ENCODE results near the gene SEL1L3. TPM values are rescaled to one million over a fixed set of nuclear protein-coding genes. Genes with fewer than 3 reads are reported as not detected.

SEL1L3 gene
- total and polyA plus RNA-seq, 9 of the 15 experiments (the other 6 are each of a cell fraction or from before 2014, with no cell fraction given), result 10.0 to 44.3 (median 21.6) TPM

DNA sequence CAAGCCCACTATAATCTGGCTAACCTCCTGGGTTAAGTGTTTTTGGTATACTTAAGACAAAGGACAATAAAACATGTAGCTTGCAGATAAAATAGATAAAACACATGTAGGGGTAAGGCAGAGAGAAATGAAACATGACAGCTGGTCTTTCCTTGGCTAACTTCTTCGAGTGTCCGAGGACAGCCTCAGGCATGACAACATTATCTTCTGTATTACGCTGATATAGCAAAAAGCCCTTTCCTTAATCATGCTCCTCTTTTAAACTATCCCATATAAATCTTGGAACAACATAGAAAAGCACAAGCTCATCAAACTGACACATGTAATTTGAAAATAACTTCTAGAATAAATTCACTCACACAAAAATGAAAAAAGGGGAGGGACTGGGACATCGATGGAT lies 91.1 kb downstream of the SEL1L3 start:
- H3K4me2 ChIP-seq (ENCODE audit: insufficient read depth, low read length), result no peak overlapping the region
- H3K9me3 ChIP-seq (replicated peaks; ENCODE audit: control insufficient read depth, insufficient read depth, low read depth, low read length), result no peaks in the 10 kb centered on the region
- no peaks in the 10 kb centered on the region for H3K4me1 ChIP-seq (replicated peaks in 1 of 2; ENCODE audit: control insufficient read depth in 2 of 2, insufficient read depth in 2 of 2, low read length in 2 of 2)
- in situ Hi-C loops (cut with MboI), result no loop called here
- H3K27me3 ChIP-seq (ENCODE audit: control insufficient read depth in 2 of 2, insufficient read depth in 2 of 2, low read length in 2 of 2), result no peaks in the 10 kb centered on the region
- no peak for ATAC-seq
- H3K4me3 ChIP-seq, result no peak overlapping the region
- H3K36me3 ChIP-seq (ENCODE audit: control insufficient read depth, insufficient read depth, low read length), result peaks cover 9% of the 10 kb centered on the region; the same call in 1 of the 3 replicates
- H2AFZ ChIP-seq (ENCODE audit: low read depth, low read length), result no peak overlapping the region
- POLR2A ChIA-PET, result interaction anchor here (1.1 kb wide), 1 partner anchor 13 kb away, joined by 3 read pairs; no protein-coding TSS in a partner anchor
- intact Hi-C loops (cut with micrococcal nuclease), result no loop called here
- WGBS (ENCODE audit: insufficient coverage, low coverage, missing lambda C conversion rate), result 69% methylated on average over 4 of the region's 4 CpGs
- no peaks in the 10 kb centered on the region for H4K20me1 ChIP-seq (replicated peaks; ENCODE audit: control insufficient read depth, insufficient read depth, low read length)
- no TSS peak for BruUV-seq (replicated peaks)
- no peaks in the 10 kb centered on the region for H3K9me1 ChIP-seq (ENCODE audit: control insufficient read depth, insufficient read depth, low read length)
- FAIRE-seq, result no peak
- H3K79me2 ChIP-seq (ENCODE audit: control insufficient read depth, insufficient read depth, low read length), result no peaks in the 10 kb centered on the region
- CTCF ChIA-PET (ENCODE audit: low intra/inter-chr PET ratio), result no interaction called here
- no peak overlapping the region for H3K27ac ChIP-seq (ENCODE audit: extremely low read depth, low read depth, low read length)
- no peak overlapping the region for H3K9ac ChIP-seq (ENCODE audit: insufficient read depth in 1 of 2, low read depth in 2 of 2, low read length in 2 of 2)
- no peak for DNase-seq (ENCODE audit: extremely low read depth in 1 of 4, low spot score in 3 of 4)
- TF ChIP-seq, protein P1, sequence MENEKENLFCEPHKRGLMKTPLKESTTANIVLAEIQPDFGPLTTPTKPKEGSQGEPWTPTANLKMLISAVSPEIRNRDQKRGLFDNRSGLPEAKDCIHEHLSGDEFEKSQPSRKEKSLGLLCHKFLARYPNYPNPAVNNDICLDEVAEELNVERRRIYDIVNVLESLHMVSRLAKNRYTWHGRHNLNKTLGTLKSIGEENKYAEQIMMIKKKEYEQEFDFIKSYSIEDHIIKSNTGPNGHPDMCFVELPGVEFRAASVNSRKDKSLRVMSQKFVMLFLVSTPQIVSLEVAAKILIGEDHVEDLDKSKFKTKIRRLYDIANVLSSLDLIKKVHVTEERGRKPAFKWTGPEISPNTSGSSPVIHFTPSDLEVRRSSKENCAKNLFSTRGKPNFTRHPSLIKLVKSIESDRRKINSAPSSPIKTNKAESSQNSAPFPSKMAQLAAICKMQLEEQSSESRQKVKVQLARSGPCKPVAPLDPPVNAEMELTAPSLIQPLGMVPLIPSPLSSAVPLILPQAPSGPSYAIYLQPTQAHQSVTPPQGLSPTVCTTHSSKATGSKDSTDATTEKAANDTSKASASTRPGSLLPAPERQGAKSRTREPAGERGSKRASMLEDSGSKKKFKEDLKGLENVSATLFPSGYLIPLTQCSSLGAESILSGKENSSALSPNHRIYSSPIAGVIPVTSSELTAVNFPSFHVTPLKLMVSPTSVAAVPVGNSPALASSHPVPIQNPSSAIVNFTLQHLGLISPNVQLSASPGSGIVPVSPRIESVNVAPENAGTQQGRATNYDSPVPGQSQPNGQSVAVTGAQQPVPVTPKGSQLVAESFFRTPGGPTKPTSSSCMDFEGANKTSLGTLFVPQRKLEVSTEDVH (IDR thresholded peaks at IDR 0.05; ENCODE audit: low read depth, partially characterized antibody), result no peak
- TF ChIP-seq TEAD1 (CRISPR knock-in tag; IDR thresholded peaks at IDR 0.05) (no peak), ZNF347 (CRISPR knock-in tag; IDR thresholded peaks at IDR 0.05; ENCODE audit: low read depth) (no peak), C11orf30 (IDR thresholded peaks at IDR 0.05; ENCODE audit: low read depth) (peak; percentile 75), SIRT6 (IDR thresholded peaks at IDR 0.05; ENCODE audit: low read depth, low read length) (no peak), ZFP30 (CRISPR knock-in tag; IDR thresholded peaks at IDR 0.05; ENCODE audit: borderline replicate concordance) (no peak)
- TF ChIP-seq, protein P2, sequence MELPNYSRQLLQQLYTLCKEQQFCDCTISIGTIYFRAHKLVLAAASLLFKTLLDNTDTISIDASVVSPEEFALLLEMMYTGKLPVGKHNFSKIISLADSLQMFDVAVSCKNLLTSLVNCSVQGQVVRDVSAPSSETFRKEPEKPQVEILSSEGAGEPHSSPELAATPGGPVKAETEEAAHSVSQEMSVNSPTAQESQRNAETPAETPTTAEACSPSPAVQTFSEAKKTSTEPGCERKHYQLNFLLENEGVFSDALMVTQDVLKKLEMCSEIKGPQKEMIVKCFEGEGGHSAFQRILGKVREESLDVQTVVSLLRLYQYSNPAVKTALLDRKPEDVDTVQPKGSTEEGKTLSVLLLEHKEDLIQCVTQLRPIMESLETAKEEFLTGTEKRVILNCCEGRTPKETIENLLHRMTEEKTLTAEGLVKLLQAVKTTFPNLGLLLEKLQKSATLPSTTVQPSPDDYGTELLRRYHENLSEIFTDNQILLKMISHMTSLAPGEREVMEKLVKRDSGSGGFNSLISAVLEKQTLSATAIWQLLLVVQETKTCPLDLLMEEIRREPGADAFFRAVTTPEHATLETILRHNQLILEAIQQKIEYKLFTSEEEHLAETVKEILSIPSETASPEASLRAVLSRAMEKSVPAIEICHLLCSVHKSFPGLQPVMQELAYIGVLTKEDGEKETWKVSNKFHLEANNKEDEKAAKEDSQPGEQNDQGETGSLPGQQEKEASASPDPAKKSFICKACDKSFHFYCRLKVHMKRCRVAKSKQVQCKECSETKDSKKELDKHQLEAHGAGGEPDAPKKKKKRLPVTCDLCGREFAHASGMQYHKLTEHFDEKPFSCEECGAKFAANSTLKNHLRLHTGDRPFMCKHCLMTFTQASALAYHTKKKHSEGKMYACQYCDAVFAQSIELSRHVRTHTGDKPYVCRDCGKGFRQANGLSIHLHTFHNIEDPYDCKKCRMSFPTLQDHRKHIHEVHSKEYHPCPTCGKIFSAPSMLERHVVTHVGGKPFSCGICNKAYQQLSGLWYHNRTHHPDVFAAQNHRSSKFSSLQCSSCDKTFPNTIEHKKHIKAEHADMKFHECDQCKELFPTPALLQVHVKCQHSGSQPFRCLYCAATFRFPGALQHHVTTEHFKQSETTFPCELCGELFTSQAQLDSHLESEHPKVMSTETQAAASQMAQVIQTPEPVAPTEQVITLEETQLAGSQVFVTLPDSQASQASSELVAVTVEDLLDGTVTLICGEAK (IDR thresholded peaks at IDR 0.05), result no peak
- TF ChIP-seq, protein P2 (CRISPR knock-in tag; IDR thresholded peaks at IDR 0.05), result no peak
- TF ChIP-seq, protein P3, sequence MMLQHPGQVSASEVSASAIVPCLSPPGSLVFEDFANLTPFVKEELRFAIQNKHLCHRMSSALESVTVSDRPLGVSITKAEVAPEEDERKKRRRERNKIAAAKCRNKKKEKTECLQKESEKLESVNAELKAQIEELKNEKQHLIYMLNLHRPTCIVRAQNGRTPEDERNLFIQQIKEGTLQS (IDR thresholded peaks at IDR 0.05), result no peak
- TF ChIP-seq, protein P3 (CRISPR knock-in tag; conservative IDR thresholded peaks at IDR 0.05), result no peak
